ENCODE measurements around the gene CAMKMT. TPM values are rescaled to one million over a fixed set of nuclear protein-coding genes. Genes with fewer than 3 reads are reported as not detected.

CAMKMT gene
- total RNA-seq, 1 experiment from 2014 or later, result 17.4 TPM

DNA sequence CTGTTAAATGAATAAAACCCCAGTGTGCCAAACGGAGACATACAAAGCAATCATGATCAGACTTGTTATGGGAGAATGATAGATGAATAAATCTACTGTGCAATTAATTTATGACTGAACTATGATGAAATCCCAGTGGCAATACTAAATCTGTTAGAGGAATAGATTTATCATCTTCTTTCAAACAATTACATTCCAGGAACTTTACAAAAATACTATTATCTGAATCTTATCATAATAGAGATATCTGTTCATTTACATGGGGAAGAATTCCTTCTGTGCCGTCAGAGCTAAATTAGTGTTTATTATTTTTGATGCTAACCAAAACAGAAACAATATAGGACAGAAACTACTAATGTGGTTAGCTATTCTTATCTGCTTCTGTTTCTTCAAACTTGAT lies 208.5 kb downstream of the CAMKMT start:
- H3K4me1 ChIP-seq (ENCODE audit: insufficient read depth, low read length), result no peaks in the 10 kb centered on the region
- no peak overlapping the region for H4K5ac ChIP-seq (ENCODE audit: insufficient read length, low read depth, low read length)
- H2BK5ac ChIP-seq (ENCODE audit: insufficient read length, low read length), result no peak overlapping the region
- no peak overlapping the region for H2AFZ ChIP-seq (ENCODE audit: low read length)
- no peak overlapping the region for H3K9ac ChIP-seq (ENCODE audit: extremely low read depth, insufficient read length, low read length)
- H3K23me2 ChIP-seq (ENCODE audit: insufficient read length, low read depth, low read length, poor library complexity, severe bottlenecking), result no peaks in the 10 kb centered on the region
- H3K36me3 Mint-ChIP-seq (ENCODE audit: insufficient read depth in 1 of 3, low read depth in 3 of 3), result no peaks in the 10 kb centered on the region
- H2BK12ac ChIP-seq (ENCODE audit: insufficient read length, low read depth, low read length), result no peak overlapping the region
- no peaks in the 10 kb centered on the region for H3K27me3 Mint-ChIP-seq (ENCODE audit: low read depth)
- no peak overlapping the region for H3K27ac Mint-ChIP-seq
- DNase-seq, result no peak
- TF ChIP-seq, protein P1, sequence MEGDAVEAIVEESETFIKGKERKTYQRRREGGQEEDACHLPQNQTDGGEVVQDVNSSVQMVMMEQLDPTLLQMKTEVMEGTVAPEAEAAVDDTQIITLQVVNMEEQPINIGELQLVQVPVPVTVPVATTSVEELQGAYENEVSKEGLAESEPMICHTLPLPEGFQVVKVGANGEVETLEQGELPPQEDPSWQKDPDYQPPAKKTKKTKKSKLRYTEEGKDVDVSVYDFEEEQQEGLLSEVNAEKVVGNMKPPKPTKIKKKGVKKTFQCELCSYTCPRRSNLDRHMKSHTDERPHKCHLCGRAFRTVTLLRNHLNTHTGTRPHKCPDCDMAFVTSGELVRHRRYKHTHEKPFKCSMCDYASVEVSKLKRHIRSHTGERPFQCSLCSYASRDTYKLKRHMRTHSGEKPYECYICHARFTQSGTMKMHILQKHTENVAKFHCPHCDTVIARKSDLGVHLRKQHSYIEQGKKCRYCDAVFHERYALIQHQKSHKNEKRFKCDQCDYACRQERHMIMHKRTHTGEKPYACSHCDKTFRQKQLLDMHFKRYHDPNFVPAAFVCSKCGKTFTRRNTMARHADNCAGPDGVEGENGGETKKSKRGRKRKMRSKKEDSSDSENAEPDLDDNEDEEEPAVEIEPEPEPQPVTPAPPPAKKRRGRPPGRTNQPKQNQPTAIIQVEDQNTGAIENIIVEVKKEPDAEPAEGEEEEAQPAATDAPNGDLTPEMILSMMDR (conservative IDR thresholded peaks at IDR 0.05), result no peak
- no peak overlapping the region for H2BK120ac ChIP-seq (ENCODE audit: low read depth, low read length, poor library complexity, severe bottlenecking)
- no CpG with 5 or more reads among the region's 2 CpGs for WGBS (ENCODE audit: extremely low coverage, insufficient read length, low lambda C conversion rate)
- no peaks in the 10 kb centered on the region for H3K27me3 ChIP-seq (ENCODE audit: insufficient read depth, low read length)
- no peak overlapping the region for H3K56ac ChIP-seq (ENCODE audit: insufficient read length, low read depth, low read length)
- H2BK15ac ChIP-seq (ENCODE audit: low read depth, low read length), result no peak overlapping the region
- no peak overlapping the region for H3K4me3 Mint-ChIP-seq
- H2BK20ac ChIP-seq (ENCODE audit: low read depth, low read length, poor library complexity, severe bottlenecking), result no peak overlapping the region
- H3K9me3 ChIP-seq (ENCODE audit: control insufficient read depth, low read depth, low read length), result no peaks in the 10 kb centered on the region
- H3K23ac ChIP-seq (ENCODE audit: insufficient read length, low read depth, low read length), result no peak overlapping the region
- H3K4me2 ChIP-seq (ENCODE audit: insufficient read depth, insufficient read length, low read length), result no peak overlapping the region
- no peak overlapping the region for H3K18ac ChIP-seq (ENCODE audit: insufficient read length, low read depth, low read length)
- H3K27ac ChIP-seq (ENCODE audit: insufficient read length, low read depth, low read length), result no peak overlapping the region
- no peaks in the 10 kb centered on the region for H3K79me1 ChIP-seq (ENCODE audit: insufficient read depth, low read depth, low read length, poor library complexity, severe bottlenecking)
- peaks cover 14 to 31% of the 10 kb centered on the region in 2 experiments for H3K4me1 Mint-ChIP-seq
- no peaks in the 10 kb centered on the region for H3K9me3 Mint-ChIP-seq
- no peak overlapping the region for H2AK5ac ChIP-seq (ENCODE audit: insufficient read length, low read length)
- H3T11ph ChIP-seq (ENCODE audit: low read length), result no peak overlapping the region
- H3K4ac ChIP-seq (ENCODE audit: low read depth, low read length), result no peak overlapping the region
- H4K8ac ChIP-seq (replicated peaks; ENCODE audit: insufficient read length, low read depth, low read length), result no peak overlapping the region
- H3K79me2 ChIP-seq (ENCODE audit: insufficient read depth, low read length), result no peaks in the 10 kb centered on the region
- H4K20me1 ChIP-seq (ENCODE audit: control insufficient read depth, insufficient read depth, insufficient read length), result no peaks in the 10 kb centered on the region
- H4K91ac ChIP-seq (ENCODE audit: insufficient read length, low read depth, low read length), result no peak overlapping the region
- no peak overlapping the region for H3K14ac ChIP-seq (ENCODE audit: insufficient read depth, low read length)

All from H9 (cell line).